Activated T-cell treated with anti-CD3 and anti-CD28 coated beads, Interleukin-2, amount 50 U/mL, for 4 hours (primary cell): ENCODE results near the gene ACAP2. TPM values are rescaled to one million over a fixed set of nuclear protein-coding genes. Genes with fewer than 3 reads are reported as not detected.
A peak's percentile ranks its signal among the peaks of the same experiment; 100 is the strongest.
"Not testable (repeated sequence)": the region's sequence is repeated elsewhere in the genome, so short reads cannot be mapped to it uniquely, and the experiment has no call there.

Experiments
- ATAC-seq, 2 donors: fragments of 200-7000 bp; cut with Tn5 transposase; one replicate each; pipeline ENCODE4 v1.10.0; 2021
- DNase-seq: peaks from one replicate; pipeline ENCODE4 v3.0.0-alpha.2; 2020
- H3K27me3 Mint-ChIP-seq: one replicate; pipeline ENCODE4 v1.8.0; 2021; ENCODE audit warnings: low read depth, mixed read lengths
- H3K36me3 Mint-ChIP-seq: one replicate; pipeline ENCODE4 v1.8.0; 2022; ENCODE audit warnings: mixed read lengths; ENCODE audit not compliant: insufficient read depth
- H3K4me1 Mint-ChIP-seq: one replicate; pipeline ENCODE4 v1.8.0; 2021; ENCODE audit warnings: low read depth, mixed read lengths
- H3K4me3 Mint-ChIP-seq: one replicate; pipeline ENCODE4 v1.8.0; 2021; ENCODE audit warnings: mild to moderate bottlenecking, moderate library complexity, mixed read lengths
- H3K9me3 Mint-ChIP-seq: one replicate; pipeline ENCODE4 v1.8.0; 2021; ENCODE audit warnings: mixed read lengths
- total RNA-seq, 3 donors: library from RNA; stranded (reverse); gene quantifications; one replicate each; pipeline ENCODE4 v1.2.1, GENCODE V29; 2021

Gene ACAP2
- total RNA-seq, 3 donors from 2014 or later, result 30.0 to 34.2 (median 31.0) TPM

DNA sequence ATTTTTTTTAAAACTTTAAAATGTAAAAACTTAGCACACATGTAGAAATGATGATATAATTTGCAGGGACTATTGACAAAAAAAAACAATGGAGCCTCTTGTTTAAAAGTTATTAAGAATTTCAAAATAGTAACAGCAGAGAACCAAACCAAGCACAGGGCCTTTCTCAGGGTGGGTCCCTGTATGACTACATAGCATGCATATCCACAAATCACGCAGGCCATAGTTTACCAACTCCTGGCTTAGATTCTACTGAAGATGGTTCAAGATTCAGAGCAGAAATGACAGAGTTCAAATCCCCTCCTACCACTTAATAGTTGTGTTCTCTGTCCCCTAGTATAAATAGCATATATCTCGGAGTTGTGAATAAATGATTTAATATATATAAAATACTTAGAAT, 19.0 kb downstream of the ACAP2 start:
- no peaks in the 10 kb centered on the region for H3K9me3 Mint-ChIP-seq
- H3K4me3 Mint-ChIP-seq, result no peak overlapping the region
- H3K27me3 Mint-ChIP-seq, result no peaks in the 10 kb centered on the region
- H3K36me3 Mint-ChIP-seq, result peaks cover 3% of the 10 kb centered on the region
- H3K4me1 Mint-ChIP-seq, result peaks cover 50% of the 10 kb centered on the region
- ATAC-seq, result no peak
- no peak for DNase-seq

DNA sequence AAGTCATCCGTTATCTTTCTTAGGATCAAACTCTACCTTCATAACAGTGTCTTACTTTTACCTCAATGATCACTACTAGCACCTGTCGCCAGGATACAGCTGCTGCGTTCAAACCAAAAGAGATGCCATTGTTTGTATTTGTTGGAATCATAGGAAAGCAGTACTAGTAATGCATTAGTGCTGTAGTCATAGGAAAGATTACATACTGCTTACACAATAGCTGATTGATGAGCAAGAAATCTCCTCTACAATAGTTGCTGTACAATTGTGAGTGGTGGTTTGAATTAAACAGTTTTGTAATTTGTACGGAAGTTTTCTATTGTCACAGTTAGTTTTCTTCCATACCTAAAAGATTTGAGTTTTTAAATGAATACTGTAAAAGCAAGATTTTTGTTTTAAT, 21.4 kb downstream of the ACAP2 start:
- no peak for ATAC-seq
- no peak for DNase-seq
- no peaks in the 10 kb centered on the region for H3K9me3 Mint-ChIP-seq
- peaks cover 6% of the 10 kb centered on the region for H3K36me3 Mint-ChIP-seq
- no peaks in the 10 kb centered on the region for H3K27me3 Mint-ChIP-seq
- no peak overlapping the region for H3K4me3 Mint-ChIP-seq
- H3K4me1 Mint-ChIP-seq, result peaks cover 52% of the 10 kb centered on the region

DNA sequence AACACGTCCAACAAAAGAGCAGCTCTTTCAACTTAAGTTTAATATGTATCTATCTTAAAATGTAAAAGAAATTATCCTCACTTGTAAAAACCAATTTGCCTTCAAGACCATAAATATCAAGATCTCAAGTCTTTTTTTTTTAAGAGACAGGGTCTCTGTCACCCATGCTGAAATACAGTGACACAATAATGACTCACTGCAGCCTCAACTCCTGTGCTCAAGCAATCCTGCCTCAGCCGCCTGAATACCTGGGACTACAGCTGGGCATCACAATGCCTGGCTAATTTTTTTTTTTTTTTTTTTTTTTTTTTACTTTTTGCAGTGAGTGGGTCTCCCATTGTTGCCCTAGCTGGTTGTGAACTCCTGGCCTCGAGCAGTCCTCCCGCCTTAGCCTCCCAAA, 26.0 kb downstream of the ACAP2 start:
- peaks cover 3% of the 10 kb centered on the region for H3K36me3 Mint-ChIP-seq
- H3K27me3 Mint-ChIP-seq, result no peaks in the 10 kb centered on the region
- peaks cover 48% of the 10 kb centered on the region for H3K4me1 Mint-ChIP-seq
- ATAC-seq (peak; percentile 55 to 61), DNase-seq (no peak)
- H3K4me3 Mint-ChIP-seq, result no peak overlapping the region
- H3K9me3 Mint-ChIP-seq, result no peaks in the 10 kb centered on the region

- no peak for ATAC-seq
- Mint-ChIP-seq H3K4me1 (peaks cover 61% of the 10 kb centered on the region), H3K27me3 (no peaks in the 10 kb centered on the region), H3K36me3 (peaks cover 12% of the 10 kb centered on the region), H3K9me3 (no peaks in the 10 kb centered on the region), H3K4me3 (no peak overlapping the region)
- no peak for DNase-seq
Observed at GRCh38 chr3:195411836-195412235, 31.0 kb downstream of the ACAP2 start.

GRCh38 chr3:195410546-195410945, 32.3 kb downstream of the ACAP2 start:
- Mint-ChIP-seq H3K9me3 (no peaks in the 10 kb centered on the region), H3K36me3 (peaks cover 19% of the 10 kb centered on the region), H3K27me3 (no peaks in the 10 kb centered on the region), H3K4me1 (peaks cover 67% of the 10 kb centered on the region), H3K4me3 (no peak overlapping the region)
- DNase-seq (no peak), ATAC-seq (no peak)

GRCh38 chr3:195407531-195408409, 35.0 kb downstream of the ACAP2 start:
- Mint-ChIP-seq H3K36me3 (peaks cover 20% of the 10 kb centered on the region), H3K4me3 (peak overlapping the region; percentile 58), H3K9me3 (no peaks in the 10 kb centered on the region), H3K27me3 (no peaks in the 10 kb centered on the region), H3K4me1 (peaks cover 54% of the 10 kb centered on the region)
- DNase-seq, result no peak
- ATAC-seq, result peak; percentile 77 to 80

GRCh38 chr3:195405651-195406050, 37.2 kb downstream of the ACAP2 start:
- no peak for ATAC-seq
- Mint-ChIP-seq H3K9me3 (no peaks in the 10 kb centered on the region), H3K4me1 (peaks cover 64% of the 10 kb centered on the region)

GRCh38 chr3:195403841-195404408, 38.9 kb downstream of the ACAP2 start:
- DNase-seq (no peak), ATAC-seq (no peak)
- H3K9me3 Mint-ChIP-seq, result no peaks in the 10 kb centered on the region
- no peaks in the 10 kb centered on the region for H3K27me3 Mint-ChIP-seq
- peaks cover 60% of the 10 kb centered on the region for H3K4me1 Mint-ChIP-seq
- peaks cover 11% of the 10 kb centered on the region for H3K36me3 Mint-ChIP-seq
- no peak overlapping the region for H3K4me3 Mint-ChIP-seq

More at GRCh38 chr3:195405651-195406050, 37.2 kb downstream of the ACAP2 start:
- Mint-ChIP-seq H3K36me3 (peaks cover 18% of the 10 kb centered on the region), H3K27me3 (no peaks in the 10 kb centered on the region), H3K4me3 (no peak overlapping the region)
- no peak for DNase-seq

GRCh38 chr3:195403244-195403643, 39.6 kb downstream of the ACAP2 start:
- peaks cover 57% of the 10 kb centered on the region for H3K4me1 Mint-ChIP-seq
- no peaks in the 10 kb centered on the region for H3K27me3 Mint-ChIP-seq
- ATAC-seq (no peak), DNase-seq (no peak)
- no peaks in the 10 kb centered on the region for H3K9me3 Mint-ChIP-seq
- H3K4me3 Mint-ChIP-seq, result no peak overlapping the region
- peaks cover 8% of the 10 kb centered on the region for H3K36me3 Mint-ChIP-seq

- Mint-ChIP-seq H3K36me3 (peaks cover 8% of the 10 kb centered on the region), H3K4me1 (peaks cover 58% of the 10 kb centered on the region), H3K4me3 (no peak overlapping the region), H3K9me3 (no peaks in the 10 kb centered on the region), H3K27me3 (no peaks in the 10 kb centered on the region)
- no peak for DNase-seq
- no peak for ATAC-seq
Observed at GRCh38 chr3:195401943-195402342, 40.9 kb downstream of the ACAP2 start.

DNA sequence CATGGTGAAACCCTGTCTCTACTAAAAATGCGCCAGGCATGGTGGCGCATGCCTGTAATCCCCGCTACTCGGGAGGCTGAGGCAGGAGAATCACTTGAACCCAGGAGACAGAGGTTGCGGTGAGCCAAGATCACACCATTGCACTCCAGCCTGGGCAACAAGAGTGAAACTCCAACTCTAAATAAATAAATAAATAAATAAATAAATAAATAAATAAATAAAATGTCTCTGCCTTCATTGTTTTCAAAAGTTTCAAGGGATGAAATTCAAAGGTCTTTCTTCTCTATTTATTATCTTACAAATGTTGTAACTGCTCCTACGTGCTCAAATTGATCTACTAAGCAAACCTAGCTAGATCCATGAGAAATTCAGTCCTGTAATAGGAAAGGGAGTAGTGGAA, 44.4 kb downstream of the ACAP2 start:
- H3K27me3 Mint-ChIP-seq, DNase-seq, H3K36me3 Mint-ChIP-seq, ATAC-seq, H3K9me3 Mint-ChIP-seq, H3K4me3 Mint-ChIP-seq: not testable (repeated sequence)
- H3K4me1 Mint-ChIP-seq, result peaks cover 53% of the 10 kb centered on the region

- no peak overlapping the region for H3K4me3 Mint-ChIP-seq
- ATAC-seq (no peak), DNase-seq (no peak)
- H3K36me3 Mint-ChIP-seq, result no peaks in the 10 kb centered on the region
- H3K9me3 Mint-ChIP-seq, result no peaks in the 10 kb centered on the region
- peaks cover 62% of the 10 kb centered on the region for H3K4me1 Mint-ChIP-seq
- no peaks in the 10 kb centered on the region for H3K27me3 Mint-ChIP-seq
Observed at GRCh38 chr3:195397524-195397923, 45.3 kb downstream of the ACAP2 start.

DNA sequence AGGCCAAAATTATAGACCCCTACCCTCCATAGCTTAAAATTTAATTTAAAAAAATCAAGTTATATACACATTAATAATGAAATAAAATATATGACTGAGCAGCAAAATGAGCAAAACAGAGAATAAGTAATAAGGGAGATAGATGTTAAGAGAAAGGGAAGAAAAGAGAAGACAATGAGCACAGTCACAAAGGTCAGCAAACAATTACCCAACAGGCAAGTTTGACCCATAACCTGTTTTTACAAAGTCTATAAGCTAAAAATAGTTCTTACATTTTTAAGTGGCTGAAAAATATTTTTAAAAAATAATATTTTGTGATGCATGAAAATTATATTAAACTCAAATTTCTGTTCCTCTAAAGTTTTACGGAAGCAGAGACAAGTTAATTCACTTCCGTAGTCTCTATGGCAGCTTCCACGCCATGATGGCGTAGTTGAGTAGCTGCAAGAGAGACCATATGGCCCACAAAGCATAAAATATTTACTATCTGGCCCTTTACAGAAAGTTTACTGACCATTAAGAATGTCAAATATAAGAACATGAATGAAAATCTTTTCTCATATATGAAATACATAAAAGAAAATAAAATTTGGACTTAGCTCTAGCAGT, 47.5 kb downstream of the ACAP2 start:
- no peaks in the 10 kb centered on the region for H3K9me3 Mint-ChIP-seq
- ATAC-seq (no peak), DNase-seq (no peak)
- no peaks in the 10 kb centered on the region for H3K27me3 Mint-ChIP-seq
- no peak overlapping the region for H3K4me3 Mint-ChIP-seq
- peaks cover 45% of the 10 kb centered on the region for H3K4me1 Mint-ChIP-seq
- no peaks in the 10 kb centered on the region for H3K36me3 Mint-ChIP-seq

DNA sequence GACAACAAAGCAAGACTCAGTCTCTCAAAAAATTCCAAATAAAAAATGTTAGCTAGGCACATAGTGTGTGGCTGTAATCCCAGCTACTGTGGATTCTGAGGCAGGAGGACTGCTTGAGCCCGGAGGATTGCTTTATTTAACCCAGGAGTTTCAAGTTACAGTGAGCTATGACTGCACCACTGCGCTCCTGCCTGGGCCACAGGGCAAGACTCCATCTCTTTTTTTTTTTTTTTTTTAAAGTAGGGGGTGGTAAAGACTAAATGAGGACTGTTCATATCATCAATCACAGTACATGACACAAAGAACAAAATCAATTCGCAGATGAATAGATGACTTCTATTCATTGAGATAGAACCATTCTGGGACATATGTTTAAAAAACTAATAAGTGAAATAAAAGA, 48.1 kb downstream of the ACAP2 start:
- no peaks in the 10 kb centered on the region for H3K9me3 Mint-ChIP-seq
- H3K4me3 Mint-ChIP-seq, result no peak overlapping the region
- ATAC-seq (no peak), DNase-seq (no peak)
- no peaks in the 10 kb centered on the region for H3K27me3 Mint-ChIP-seq
- H3K36me3 Mint-ChIP-seq, result no peaks in the 10 kb centered on the region
- peaks cover 43% of the 10 kb centered on the region for H3K4me1 Mint-ChIP-seq

DNA sequence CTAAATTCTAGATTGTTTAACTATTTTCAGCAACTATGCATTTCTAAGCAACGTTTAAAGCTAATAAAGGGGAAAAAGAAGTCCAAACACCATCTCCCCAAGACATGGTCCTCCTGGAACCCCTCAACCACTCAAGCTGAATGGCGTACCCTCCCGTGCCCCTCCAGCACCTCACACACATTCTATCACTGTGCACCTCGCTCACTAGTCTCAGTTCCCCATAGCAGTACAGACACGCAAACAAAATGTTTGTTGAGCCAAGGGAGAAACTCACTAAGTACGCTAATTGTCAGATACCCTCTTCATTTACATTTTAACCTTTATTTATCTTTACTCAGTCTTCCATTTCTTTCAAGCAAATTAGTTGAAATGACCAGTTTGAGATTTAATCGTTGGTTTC, 48.8 kb downstream of the ACAP2 start:
- H3K27me3 Mint-ChIP-seq, result no peaks in the 10 kb centered on the region
- H3K4me3 Mint-ChIP-seq, result no peak overlapping the region
- no peaks in the 10 kb centered on the region for H3K9me3 Mint-ChIP-seq
- DNase-seq, result no peak
- no peak for ATAC-seq
- no peaks in the 10 kb centered on the region for H3K36me3 Mint-ChIP-seq
- peaks cover 39% of the 10 kb centered on the region for H3K4me1 Mint-ChIP-seq
